CD14-positive monocyte (primary cell): ENCODE results near the gene ZFP36L2. TPM values are rescaled to one million over a fixed set of nuclear protein-coding genes. Genes with fewer than 3 reads are reported as not detected.

ENCODE experiments used
- DNase-seq, 3 donors: peaks; one replicate each; pipeline ENCODE4 v3.0.0-alpha.2; 2011 to 2022
- H2AFZ ChIP-seq: 2 replicates; pipeline ENCODE4 v1.6.0; 2012; ENCODE audit warnings: mild to moderate bottlenecking, low read depth, low read length, inconsistent platforms; ENCODE audit not compliant: insufficient read depth, poor library complexity, severe bottlenecking
- H3K27ac ChIP-seq, 2 donors: 1 replicate in 1 of 2; 2 replicates in 1 of 2; pipeline ENCODE4 v1.5.1; 2012 to 2013; ENCODE audit warnings: low read length in 2 of 2, control low read depth in 1 of 2, inconsistent platforms in 1 of 2, low read depth in 1 of 2, mild to moderate bottlenecking in 1 of 2
- H3K27me3 ChIP-seq, 2 donors: one replicate each; pipeline versions ENCODE4 v1.6.0 to v1.6.1; 2011 to 2013; ENCODE audit warnings: low read length in 2 of 2; ENCODE audit not compliant: control insufficient read depth in 2 of 2, insufficient read depth in 2 of 2
- H3K36me3 ChIP-seq, 2 donors: replicated peaks in 1 of 2; 1 replicate in 1 of 2; 2 replicates in 1 of 2; pipeline versions ENCODE4 v1.5.1 to v1.6.1; 2012 to 2013; ENCODE audit warnings: low read length in 2 of 2, control low read depth in 1 of 2, inconsistent platforms in 1 of 2, mild to moderate bottlenecking in 1 of 2; ENCODE audit not compliant: insufficient read depth in 2 of 2, control insufficient read depth in 1 of 2
- H3K4me1 ChIP-seq, 2 donors: 1 replicate in 1 of 2; 2 replicates in 1 of 2; pipeline versions ENCODE4 v1.5.1 to v1.6.1; 2012 to 2013; ENCODE audit warnings: low read length in 2 of 2, control low read depth in 1 of 2, inconsistent platforms in 1 of 2, mild to moderate bottlenecking in 1 of 2, moderate library complexity in 1 of 2; ENCODE audit not compliant: insufficient read depth in 2 of 2, control insufficient read depth in 1 of 2
- H3K4me2 ChIP-seq: replicated peaks from 2 replicates; pipeline ENCODE3; 2012; ENCODE audit warnings: low read length, moderate library complexity, mild to moderate bottlenecking; ENCODE audit not compliant: poor library complexity, severe bottlenecking; ENCODE audit errors: extremely low read depth
- H3K4me3 ChIP-seq, 3 experiments: fragments of 200-600 bp in 1 of 3; sonication (generic) in 1 of 3; replicated peaks in 1 of 3; 1 replicate in 2 of 3; 2 replicates in 1 of 3; pipeline ENCODE4 v1.5.1; 2011 to 2013; ENCODE audit warnings: low read length in 3 of 3, mild to moderate bottlenecking in 3 of 3, control low read depth in 2 of 3, low read depth in 2 of 3, inconsistent platforms in 1 of 3, moderate library complexity in 1 of 3
- H3K79me2 ChIP-seq: 2 replicates; pipeline ENCODE4 v1.6.0; 2012; ENCODE audit warnings: mild to moderate bottlenecking, control low read depth, inconsistent platforms, low read length, moderate library complexity; ENCODE audit not compliant: insufficient read depth
- H3K9ac ChIP-seq: 2 replicates; pipeline ENCODE4 v1.6.0; 2017; ENCODE audit warnings: low read length, mild to moderate bottlenecking; ENCODE audit not compliant: insufficient read depth, poor library complexity, severe bottlenecking
- H3K9me3 ChIP-seq, 2 donors: replicated peaks in 1 of 2; 1 replicate in 1 of 2; 2 replicates in 1 of 2; pipeline versions ENCODE4 v1.5.1 to v1.6.1; 2012 to 2013; ENCODE audit warnings: low read length in 2 of 2, control low read depth in 1 of 2; ENCODE audit not compliant: control insufficient read depth in 1 of 2, insufficient read depth in 1 of 2
- H4K20me1 ChIP-seq: 2 replicates; pipeline ENCODE4 v1.6.0; 2012; ENCODE audit warnings: mild to moderate bottlenecking, low read length, control low read depth, moderate library complexity; ENCODE audit not compliant: insufficient read depth
- H3K27ac Mint-ChIP-seq, 7 donors: one replicate each; pipeline ENCODE4 v1.8.0; 2020; ENCODE audit warnings: mild to moderate bottlenecking in 7 of 7, mixed read lengths in 7 of 7, moderate library complexity in 6 of 7, inconsistent platforms in 2 of 7
- H3K27me3 Mint-ChIP-seq, 3 donors: one replicate each; pipeline ENCODE4 v1.8.0; 2021 to 2022; ENCODE audit warnings: low read depth in 3 of 3, mild to moderate bottlenecking in 3 of 3, mixed read lengths in 3 of 3, moderate library complexity in 3 of 3, inconsistent platforms in 1 of 3
- H3K36me3 Mint-ChIP-seq, 2 donors: one replicate each; pipeline ENCODE4 v1.8.0; 2020; ENCODE audit warnings: mixed read lengths in 2 of 2, inconsistent platforms in 1 of 2, mild to moderate bottlenecking in 1 of 2
- H3K4me1 Mint-ChIP-seq: one replicate; pipeline ENCODE4 v1.8.0; 2020; ENCODE audit warnings: mild to moderate bottlenecking, mixed read lengths
- H3K4me3 Mint-ChIP-seq, 2 donors: one replicate each; pipeline ENCODE4 v1.8.0; 2020; ENCODE audit warnings: mild to moderate bottlenecking in 2 of 2, mixed read lengths in 2 of 2, moderate library complexity in 1 of 2
- H3K9me3 Mint-ChIP-seq, 7 donors: one replicate each; pipeline ENCODE4 v1.8.0; 2020 to 2022; ENCODE audit warnings: mixed read lengths in 7 of 7, mild to moderate bottlenecking in 6 of 7, moderate library complexity in 6 of 7, inconsistent platforms in 2 of 7
- CTCF ChIP-seq: fragments of 200-600 bp; IDR thresholded peaks from one replicate; pipeline ENCODE4 v1.8.0; 2022; ENCODE audit warnings: antibody characterized with exemption, mild to moderate bottlenecking
- WGBS: methylation state at CpG from one replicate; pipeline ENCODE4 v1.1.5; 2013; ENCODE audit warnings: missing lambda C conversion rate; ENCODE audit not compliant: insufficient coverage; 5-methylcytosine and 5-hydroxymethylcytosine counted together
- intact Hi-C, 2 donors: fragments of 100-400 bp; cut with micrococcal nuclease; formaldehyde crosslinking; loops; one replicate each; pipeline versions ENCODE4 v1.15.0 to v1.15.1; 2023
- polyA plus RNA-seq, 3 donors: library from polyadenylated mRNA; depleted of rRNA in 1 of 3; unstranded in 2 of 3; stranded (reverse) in 1 of 3; fragments of 300-500 nt in 2 of 3; fragments of >200 nt in 1 of 3; fragmentation: Illumina TruSeq in 2 of 3; gene quantifications; 1 replicate in 2 of 3; 2 replicates in 1 of 3; pipeline ENCODE4 v1.2.3, GENCODE V29; 2012 to 2021

ZFP36L2 gene
- polyA plus RNA-seq, 3 donors, result 84.4 to 150 (median 88.3) TPM

DNA sequence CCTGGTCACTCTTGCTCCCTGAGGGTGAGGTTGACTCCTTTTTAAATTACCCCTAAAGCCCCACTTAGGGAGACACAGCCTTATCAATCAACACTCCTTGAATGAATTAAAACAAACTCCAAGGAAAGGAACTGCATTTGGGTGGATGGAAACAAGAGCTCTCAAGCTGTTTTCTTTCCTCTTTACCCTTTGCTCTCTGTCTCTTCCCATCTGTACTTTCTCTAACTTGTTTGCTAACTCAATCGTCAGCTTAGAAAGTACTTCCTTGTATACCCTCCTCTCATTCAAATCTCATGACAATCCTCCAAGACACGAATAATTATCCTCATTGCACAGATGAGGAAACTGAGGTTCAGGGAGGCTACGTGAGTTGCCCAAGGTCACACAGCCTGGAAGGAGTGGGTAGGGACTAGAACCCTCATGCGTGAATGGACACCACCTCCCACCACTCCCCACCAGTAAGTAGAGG, 32.7 kb downstream of the ZFP36L2 start:
- Histone ChIP-seq H3K36me3 (no peaks in the 10 kb centered on the region), H3K9me3 (no peaks in the 10 kb centered on the region), H4K20me1 (no peaks in the 10 kb centered on the region), H3K27me3 (no peaks in the 10 kb centered on the region), H3K9ac (no peak overlapping the region), H3K79me2 (no peaks in the 10 kb centered on the region), H3K27ac (no peak overlapping the region), H3K4me1 (peaks cover 48 to 65% of the 10 kb centered on the region in 2 donors), H3K4me3 (no peak overlapping the region), H2AFZ (no peak overlapping the region), H3K4me2 (no peak overlapping the region)
- Mint-ChIP-seq H3K27ac (peak overlapping the region in 5 of 7 donors; percentile 1 to 76 (median 30)), H3K4me1 (peaks cover 51% of the 10 kb centered on the region), H3K9me3 (peaks cover 0 to 2% (median 0%) of the 10 kb centered on the region in 7 donors), H3K27me3 (peaks cover 0 to 2% (median 1%) of the 10 kb centered on the region in 3 donors), H3K36me3 (peaks cover 3 to 5% of the 10 kb centered on the region in 2 donors), H3K4me3 (no peak overlapping the region)
- WGBS, result no CpG with 5 or more reads among the region's 4 CpGs
- TF ChIP-seq CTCF, result no peak
- intact Hi-C loops, result no loop called here
- no peak for DNase-seq

DNA sequence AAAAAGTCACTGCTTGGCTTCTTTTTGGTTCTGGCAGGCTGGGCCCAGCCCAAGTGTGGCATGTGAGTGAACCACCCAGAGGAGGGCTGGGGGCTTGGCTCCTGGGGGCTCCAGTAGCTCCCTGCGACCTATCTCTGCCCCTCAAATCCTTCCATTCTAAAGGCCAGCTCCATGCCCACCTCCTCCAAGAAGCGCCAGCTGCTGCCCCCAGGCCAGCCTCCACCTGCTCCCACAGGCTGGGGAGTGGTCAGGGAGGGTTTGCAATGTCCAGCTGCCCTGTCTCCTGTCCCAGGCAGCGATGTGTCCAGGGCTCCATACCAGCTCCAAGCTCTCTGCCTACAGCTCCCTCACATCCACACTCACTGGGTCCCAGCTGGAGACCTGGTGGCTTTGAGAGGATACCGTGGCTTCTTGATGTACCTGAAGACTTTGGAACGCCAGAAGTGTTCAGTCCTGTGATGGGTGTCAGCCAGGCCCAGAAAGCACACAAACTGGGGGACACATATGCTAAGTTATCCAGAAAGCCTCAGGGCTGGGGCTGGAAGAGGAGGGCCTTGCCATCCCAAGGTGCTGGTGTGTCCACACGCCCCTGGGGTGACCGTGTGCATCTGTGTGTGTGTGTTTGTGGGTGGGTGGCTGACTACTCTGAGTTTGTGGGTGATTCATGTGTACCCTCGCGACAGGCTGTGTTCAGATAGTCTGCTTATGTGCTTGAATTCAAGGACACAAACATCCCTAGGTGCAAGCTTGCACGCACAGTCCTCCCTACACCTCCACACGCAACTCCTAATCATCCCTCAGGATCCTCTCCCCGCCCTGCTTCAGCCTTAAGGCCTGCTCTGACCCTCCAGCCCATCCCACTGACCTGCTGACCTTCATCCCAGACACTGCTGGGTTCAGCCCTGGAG, 33.4 kb downstream of the ZFP36L2 start:
- peaks cover 48 to 63% of the 10 kb centered on the region in 2 donors for H3K4me1 ChIP-seq
- H3K79me2 ChIP-seq, result no peaks in the 10 kb centered on the region
- H3K9me3 ChIP-seq, result no peaks in the 10 kb centered on the region
- no peak overlapping the region for H2AFZ ChIP-seq
- TF ChIP-seq CTCF, result no peak
- H3K27ac ChIP-seq, result no peak overlapping the region
- H3K4me2 ChIP-seq, result no peak overlapping the region
- no peaks in the 10 kb centered on the region for H4K20me1 ChIP-seq
- no peaks in the 10 kb centered on the region for H3K27me3 ChIP-seq
- Mint-ChIP-seq H3K36me3 (peaks cover 3 to 5% of the 10 kb centered on the region in 2 donors), H3K4me3 (no peak overlapping the region), H3K4me1 (peaks cover 51% of the 10 kb centered on the region), H3K9me3 (peaks cover 0 to 2% (median 0%) of the 10 kb centered on the region in 7 donors), H3K27me3 (peaks cover 0 to 2% (median 1%) of the 10 kb centered on the region in 3 donors), H3K27ac (peak overlapping the region in 3 of 7 donors; percentile 17 to 76 (median 30))
- no peak for DNase-seq
- no peaks in the 10 kb centered on the region for H3K36me3 ChIP-seq
- H3K9ac ChIP-seq, result no peak overlapping the region
- WGBS, result 100% methylated on average over 5 of the region's 12 CpGs
- no peak overlapping the region for H3K4me3 ChIP-seq
- intact Hi-C loops, result no loop called here
